Stimulated activated CD4-positive, alpha-beta T cell treated with anti-CD3 and anti-CD28 coated beads, TNF-alpha, amount 100 ng/mL, for 4 hours (primary cell): Measurements from ENCODE around the gene FCGR1A.
"Not testable (repeated sequence)": the region's sequence is repeated elsewhere in the genome, so short reads cannot be mapped to it uniquely, and the experiment has no call there.

Experiments used
- DNase-seq, 3 experiments: peaks; one replicate each; pipeline ENCODE4 v3.0.0-alpha.2; 2020; ENCODE audit warnings: low read depth in 3 of 3

FCGR1A gene

DNA sequence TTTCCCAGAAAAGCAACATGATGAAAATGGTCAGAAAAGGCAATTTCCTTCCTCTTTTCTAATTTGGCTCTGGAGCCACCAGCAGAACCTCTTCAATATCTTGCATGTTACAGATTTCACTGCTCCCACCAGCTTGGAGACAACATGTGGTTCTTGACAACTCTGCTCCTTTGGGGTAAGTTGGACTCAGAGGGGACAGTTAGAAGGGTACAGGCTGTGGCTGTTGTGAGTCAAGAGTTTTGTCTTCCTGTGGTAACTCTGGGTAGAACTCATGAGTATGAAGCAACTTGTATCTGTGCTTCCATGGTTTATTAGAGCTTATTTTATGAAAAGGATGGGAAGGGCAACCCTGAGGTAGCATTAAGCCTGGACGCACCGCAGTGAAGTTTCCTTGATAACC, at the start of gene FCGR1A:
TSS of gene FCGR1A (plus strand) at position 95 of the 400 bp plus-strand sequence. CDS start at position 145, 50 bp downstream.
- DNase-seq, result not testable (repeated sequence)

DNA sequence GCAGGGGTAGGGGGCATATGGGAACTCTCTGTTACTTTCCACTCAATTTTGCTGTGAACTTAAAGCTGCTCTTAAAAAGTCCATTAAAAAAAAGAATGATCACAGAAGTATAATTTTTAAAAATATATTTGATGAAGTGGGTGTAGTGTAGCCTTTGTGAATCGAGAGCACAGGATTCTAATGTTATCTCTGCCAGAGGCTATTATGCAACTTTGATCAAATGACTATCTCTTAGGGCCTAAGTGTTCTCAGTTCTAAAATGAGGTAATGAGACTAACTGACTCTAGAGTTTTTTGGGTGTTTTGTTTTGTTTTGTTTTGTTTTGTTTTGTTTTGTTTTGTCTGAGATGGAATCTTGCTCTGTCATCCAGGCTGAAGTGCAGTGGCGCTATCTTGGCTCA, 49.7 kb upstream of the FCGR1A start:
- DNase-seq, result not testable (repeated sequence)

DNA sequence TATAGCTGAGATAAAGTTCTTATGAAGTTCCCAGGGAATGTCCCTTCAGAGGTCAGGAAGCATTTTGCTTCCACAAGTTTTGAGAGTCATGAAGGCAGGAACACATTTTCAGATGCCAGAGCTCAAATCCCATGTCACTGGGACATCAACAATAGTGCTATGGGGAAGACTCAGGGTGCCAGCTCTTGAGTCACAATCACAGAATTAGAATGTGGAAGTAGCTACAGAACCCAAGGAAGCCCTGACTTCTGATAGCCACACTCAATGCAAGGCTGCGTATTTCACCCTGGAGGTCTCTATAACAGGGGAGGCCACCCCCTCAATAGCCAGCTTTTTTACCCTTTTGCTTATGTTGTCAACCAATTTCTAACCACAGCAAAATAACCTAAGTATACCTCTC, 47.8 kb upstream of the FCGR1A start:
- not testable (repeated sequence) for DNase-seq

DNA sequence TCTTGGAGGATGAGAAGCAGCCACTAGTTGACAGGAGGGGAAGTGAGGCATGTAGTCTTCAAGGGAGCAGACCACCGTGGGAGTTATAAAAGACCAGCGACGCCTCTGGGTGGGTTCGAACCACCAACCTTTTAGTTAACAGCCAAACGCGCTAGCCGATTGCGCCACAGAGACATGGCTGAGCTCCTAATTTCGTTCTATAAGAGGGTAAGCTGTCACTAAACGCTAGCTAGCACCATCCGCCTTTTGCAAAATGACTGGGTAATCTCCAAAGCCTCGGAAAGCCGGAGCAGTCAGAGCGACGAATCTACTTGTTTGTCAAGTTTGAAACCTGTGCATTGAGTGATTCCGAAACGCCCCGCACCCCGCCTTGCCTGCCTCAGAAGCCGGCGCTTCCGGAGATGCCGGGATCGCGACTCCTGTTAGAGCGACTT, 42.3 kb upstream of the FCGR1A start:
- DNase-seq, result peak in 1 of 3 experiments; percentile 26

DNA sequence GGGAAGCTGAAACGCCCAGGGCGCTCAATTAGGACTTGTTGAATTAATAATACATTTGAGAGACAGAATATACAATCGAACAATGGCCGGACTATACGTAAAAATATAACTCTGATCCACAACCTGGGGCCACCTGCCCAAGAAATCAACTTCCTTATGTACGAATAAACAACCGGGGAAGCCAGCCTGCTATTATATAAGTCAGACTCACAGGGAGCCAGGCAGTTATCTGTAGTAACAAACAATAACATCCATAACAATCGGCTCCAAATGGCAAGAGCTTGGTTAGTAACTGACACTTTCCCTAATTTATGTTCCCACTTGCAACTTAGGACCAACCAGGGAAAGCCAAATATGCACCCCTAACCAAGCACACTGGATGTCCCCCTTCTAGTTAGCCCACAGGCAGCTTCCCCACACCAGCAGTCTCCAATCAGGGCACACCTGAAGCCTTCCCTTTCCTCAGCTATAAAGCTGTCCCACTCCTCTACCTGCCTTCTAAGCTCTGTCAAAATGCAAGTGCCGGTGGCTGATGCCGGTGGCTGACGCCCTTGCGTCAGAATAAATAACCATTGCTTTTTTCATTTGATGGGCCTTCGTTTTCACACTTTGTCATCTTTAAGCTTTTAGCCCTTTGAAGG, 41.8 kb upstream of the FCGR1A start:
- DNase-seq, result not testable (repeated sequence)

DNA sequence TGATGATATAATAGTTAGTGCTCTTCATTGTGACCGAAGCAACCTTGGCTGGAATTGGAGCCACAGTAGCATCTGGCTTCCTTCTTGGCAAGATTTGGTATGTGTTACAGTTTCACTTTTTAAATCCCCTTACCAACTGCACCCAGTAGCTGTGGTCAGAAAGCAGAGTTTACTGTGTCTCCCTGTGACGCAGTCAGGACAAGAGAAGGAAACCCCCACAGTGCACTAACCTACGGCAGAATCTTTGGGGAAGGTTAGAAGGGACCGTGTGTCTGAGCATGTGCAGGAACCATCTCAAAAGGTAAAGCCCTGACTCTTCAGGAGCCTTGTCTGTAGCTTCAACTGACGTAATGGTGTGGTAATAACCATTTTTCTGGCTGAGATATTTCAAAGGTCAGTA, 40.6 kb upstream of the FCGR1A start:
- not testable (repeated sequence) for DNase-seq

DNA sequence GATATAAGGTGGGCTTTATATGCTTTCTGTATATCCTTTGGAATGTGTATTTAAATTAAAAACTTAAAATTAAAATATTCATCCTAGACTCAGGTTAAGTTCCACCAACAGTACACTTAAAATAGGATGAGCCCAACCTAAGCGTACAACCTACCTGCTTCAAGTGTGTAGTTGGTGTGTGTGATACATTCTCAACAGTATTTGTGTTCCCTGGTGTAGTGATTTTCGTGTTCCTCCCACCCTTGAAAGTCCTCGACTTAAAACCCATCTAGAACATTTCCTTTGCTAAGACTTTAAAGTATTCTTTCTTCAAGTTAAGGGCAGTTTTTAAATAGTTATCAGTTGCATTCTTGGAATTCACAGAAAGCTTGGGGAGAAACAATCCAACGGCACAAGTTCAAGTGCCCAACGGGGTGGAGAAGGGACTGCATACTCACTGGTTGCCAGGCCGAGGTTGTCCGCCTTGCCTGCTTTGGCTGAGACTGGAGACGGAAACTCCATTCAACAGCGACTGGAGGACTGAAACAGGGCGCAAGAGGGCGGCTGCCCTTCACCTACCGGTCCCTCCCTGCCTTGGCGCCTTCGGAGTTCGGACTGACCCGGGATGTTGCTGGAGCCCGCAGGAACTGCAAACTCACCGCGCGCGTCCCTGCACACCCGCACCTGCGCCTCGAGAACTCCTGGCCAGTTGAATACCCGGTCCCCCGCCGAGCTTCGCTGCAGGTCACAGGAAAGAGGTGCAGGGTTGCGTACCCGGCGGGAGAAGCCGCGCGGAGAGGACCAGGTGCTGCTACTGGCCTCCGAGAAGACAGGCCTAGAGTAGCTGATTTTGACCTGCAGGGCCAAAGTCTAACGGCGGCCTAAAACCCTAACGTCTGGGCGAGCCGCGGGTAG, 35.8 kb upstream of the FCGR1A start:
- not testable (repeated sequence) for DNase-seq

DNA sequence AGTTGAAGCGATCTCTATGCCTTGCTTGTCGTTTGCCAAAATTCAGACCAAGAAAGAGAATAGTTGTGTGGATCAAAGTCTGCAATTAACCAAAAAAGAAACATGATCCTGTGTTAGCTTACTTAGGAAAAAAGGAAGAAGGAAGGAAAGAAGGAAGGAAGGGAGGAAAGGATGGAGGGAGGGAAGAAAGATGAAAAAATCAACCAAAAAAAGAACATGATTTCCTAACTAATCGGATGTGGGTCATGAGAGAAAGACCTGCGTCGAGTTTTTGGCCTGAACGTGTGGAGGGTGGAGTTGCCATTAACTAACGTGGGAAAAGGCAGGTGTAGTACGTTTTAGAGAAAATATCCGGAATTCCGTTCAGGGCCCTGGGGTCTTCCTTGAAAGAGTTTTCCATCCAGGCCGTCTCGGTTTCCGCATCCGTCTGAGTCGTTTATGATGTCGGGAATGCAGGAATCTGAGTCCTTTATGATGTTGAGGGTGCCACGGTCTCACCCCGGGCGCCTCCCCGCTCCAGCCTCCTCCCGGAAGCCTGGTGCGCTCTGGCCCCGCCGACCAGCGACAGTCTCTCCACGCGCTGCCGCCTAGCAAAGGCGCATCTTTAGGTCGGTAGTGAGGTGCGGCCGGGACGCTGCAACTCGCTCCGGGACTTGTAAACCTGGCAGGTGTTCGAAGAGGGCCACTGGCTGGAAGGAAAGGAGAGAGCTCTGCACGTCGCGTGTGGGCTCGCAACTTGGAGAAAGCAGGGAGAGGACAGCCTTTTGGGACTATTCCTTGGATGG, 34.9 kb upstream of the FCGR1A start:
- not testable (repeated sequence) for DNase-seq

DNA sequence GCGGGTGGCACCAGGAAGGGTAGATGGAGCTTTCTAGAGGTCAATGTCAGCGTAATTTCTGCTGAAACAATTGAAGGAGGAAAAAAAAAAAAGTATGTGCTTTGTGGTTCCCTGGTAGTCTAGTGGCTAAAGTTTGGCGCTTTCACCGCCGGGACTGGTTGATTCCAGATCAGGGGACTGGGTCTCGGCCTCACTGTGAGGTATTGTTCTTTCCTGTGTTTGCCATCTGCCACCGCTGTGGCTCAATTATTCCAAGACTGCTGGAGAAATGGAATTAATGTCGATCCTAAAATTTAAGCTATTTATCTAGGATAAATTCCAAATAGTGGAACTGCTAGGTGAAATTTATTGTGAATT, 34.4 kb upstream of the FCGR1A start:
- DNase-seq, result not testable (repeated sequence)

DNA sequence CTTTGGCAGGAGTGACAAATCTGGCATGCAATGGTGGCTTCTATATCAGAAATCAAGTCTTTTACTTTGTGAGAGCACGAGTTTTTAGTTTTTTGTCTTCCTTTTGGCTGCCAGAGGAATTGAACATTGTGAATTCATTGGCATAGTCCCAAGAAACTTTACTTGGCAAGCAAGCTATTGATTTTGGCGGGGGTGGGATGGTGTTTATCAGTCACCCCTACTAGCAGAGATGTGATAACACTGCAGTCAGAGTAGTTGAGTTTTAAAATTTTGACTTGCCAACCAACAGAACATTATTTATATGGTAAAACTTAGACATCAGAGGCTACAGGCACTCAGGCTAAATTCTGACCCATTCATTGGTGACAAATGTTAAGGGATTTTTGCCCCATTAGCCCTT, 31.9 kb upstream of the FCGR1A start:
- DNase-seq, result not testable (repeated sequence)

DNA sequence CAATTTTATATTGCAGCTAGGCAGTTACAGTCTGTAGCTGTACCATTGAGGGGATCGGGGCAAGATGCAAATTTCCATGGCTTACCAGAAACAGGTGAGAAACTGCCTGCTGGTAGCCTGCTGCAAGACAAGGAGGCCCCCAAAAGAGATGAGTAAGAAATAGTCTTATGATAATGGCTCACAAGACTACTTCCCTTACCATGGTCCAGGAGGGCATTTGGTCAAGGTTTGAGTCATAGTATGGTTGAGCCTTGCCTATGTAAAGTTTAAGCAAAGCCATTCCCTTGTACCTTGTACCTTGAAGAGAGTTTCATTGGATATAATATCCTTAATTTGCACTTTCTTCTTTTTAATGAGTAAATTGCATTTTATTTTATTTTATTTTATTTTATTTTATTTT, 30.3 kb upstream of the FCGR1A start:
- not testable (repeated sequence) for DNase-seq

DNA sequence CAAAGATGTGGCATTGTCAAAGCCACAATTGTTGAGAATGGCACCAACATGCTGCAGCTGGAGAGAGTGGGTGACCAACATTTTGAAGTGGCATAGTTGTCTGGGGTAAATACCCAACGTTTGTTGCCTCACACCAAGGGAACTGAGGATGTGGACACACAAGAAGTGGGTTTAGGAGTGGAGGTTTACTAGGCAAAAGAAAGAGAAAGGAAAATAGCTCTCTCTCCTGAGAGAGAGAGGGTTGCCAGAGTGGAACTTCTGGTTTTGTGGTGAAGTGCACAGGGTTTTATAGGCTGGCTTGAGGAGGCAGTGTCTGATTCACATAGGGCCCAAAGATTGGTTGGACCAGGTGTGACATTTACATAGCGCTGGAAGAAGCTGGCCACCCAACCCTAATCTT, 29.0 kb upstream of the FCGR1A start:
- not testable (repeated sequence) for DNase-seq

DNA sequence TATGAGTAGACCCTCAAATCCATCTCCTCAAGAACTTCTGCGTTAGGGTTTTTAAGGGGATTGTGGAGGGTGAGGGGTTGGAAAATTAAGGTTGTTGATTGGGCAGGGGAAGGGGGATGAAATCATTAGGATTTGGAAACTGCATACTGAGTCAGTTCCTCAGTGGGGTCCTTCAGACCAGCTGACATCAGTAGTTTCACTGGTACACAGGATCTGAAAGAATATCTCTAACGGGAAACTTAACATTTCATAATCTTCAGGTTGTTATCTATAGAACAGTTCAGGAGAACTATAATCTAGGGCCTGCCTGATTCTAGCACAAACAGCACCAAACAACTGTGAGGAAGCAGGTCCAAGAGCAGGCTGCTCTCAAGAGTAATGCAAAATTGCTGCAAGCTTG, 27.2 kb upstream of the FCGR1A start:
- not testable (repeated sequence) for DNase-seq

DNA sequence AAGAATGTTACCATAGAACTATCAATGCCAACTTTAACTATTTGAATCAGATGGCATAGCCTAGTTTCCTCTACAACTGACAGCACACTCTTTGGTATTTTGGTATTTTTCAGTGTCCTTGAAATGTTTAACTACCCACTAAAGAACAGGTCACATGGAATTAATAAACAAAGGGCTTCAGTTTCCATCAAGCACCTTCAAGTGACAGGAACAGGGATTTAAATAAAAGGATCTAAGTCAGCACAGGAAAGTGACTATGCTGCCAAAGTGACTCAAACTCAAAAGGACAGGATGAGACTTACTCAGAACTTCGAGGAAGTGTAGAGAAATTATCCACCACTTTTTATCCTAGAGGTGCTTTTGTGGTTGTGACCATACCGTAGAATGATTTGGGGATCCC, 20.2 kb upstream of the FCGR1A start:
- DNase-seq, result not testable (repeated sequence)

DNA sequence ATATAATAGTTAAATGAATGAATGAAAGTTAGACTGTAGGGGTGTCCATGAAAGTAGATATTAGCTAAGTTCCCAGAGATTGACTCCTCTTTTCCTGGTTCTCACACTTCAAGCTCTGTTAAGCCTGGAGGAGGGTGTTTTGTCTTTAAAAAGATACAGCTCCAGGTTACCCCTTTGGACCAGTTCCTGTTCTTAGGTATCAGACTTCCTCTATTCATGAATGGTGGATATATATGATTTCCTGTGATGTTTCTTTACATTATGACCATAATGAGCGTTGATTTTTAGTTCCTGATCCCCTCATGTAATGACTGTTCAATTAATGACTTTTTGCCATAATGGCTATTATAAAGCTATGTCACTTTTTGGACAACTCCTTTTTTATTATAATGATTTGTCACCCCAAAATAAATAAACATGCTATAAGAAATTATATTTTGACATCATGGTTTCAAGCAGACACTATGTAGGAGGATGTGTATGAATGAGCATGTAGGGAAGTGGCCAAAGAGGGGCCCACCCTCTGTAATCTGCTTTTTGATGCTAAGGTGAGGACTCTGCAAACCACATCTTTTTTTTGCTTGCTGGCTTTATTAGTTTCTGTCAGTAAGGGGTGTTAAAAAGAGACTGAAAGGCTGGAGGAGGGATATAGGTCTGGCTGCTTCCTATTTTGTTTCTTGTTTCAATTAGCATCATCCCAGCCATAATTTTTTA, 18.2 kb upstream of the FCGR1A start:
- DNase-seq, result not testable (repeated sequence)

DNA sequence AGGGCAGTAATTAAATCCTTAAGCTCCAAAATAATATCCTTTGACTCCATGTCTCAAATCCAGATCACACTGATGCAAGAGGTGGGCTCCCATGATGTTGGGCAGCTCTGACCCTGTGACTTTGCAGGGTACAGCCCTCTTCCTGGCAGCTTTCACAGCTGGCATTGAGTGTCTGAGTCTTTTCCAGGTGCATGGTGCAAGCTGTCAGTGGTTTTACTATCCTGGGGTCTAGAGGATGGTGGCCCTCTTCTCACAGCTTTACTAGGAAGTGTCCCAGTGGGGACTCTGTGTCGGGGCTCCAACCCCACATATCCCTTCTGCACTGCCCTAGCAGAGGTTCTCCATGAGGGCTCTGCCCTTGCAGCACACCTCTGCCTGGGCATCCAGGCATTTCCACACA, 16.3 kb upstream of the FCGR1A start:
- DNase-seq, result not testable (repeated sequence)

DNA sequence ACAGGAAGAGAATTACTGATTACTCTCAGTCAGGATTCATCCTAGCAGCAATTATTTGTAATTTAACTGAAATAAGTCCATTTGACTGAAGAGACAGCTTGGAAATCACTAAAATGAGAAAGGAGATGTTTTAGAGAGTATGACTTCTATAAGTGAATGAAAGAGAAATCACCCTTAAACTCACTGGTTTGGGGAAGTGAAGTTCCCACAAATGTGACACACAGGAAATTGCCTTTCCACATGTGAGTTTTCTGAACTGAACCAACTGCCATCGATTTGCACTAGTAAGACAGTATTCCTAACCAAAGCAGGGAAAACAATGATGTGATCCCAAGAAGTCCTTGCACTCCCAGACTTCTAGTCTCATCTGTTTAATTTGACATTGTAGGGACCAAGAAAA, 13.3 kb upstream of the FCGR1A start:
- DNase-seq, result not testable (repeated sequence)

DNA sequence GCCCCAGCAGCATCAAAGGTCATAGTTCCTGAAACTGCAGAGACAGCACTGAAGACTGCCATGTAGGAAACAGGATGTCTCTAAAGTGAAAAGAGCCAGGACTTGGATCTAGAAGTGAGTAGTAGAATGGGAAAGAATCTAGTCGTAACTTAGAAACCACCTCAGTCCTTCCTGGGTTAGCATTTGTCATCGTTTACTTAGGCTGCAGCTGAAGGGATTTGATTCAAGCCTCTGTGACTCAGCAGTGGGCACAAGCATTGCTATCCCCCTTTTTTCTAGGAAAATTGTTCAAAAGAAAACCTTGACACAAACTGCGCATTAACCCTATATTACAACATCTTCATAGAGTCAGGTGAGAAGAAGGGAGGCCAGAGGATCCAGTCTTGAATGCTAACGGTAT, 11.8 kb upstream of the FCGR1A start:
- DNase-seq, result not testable (repeated sequence)

DNA sequence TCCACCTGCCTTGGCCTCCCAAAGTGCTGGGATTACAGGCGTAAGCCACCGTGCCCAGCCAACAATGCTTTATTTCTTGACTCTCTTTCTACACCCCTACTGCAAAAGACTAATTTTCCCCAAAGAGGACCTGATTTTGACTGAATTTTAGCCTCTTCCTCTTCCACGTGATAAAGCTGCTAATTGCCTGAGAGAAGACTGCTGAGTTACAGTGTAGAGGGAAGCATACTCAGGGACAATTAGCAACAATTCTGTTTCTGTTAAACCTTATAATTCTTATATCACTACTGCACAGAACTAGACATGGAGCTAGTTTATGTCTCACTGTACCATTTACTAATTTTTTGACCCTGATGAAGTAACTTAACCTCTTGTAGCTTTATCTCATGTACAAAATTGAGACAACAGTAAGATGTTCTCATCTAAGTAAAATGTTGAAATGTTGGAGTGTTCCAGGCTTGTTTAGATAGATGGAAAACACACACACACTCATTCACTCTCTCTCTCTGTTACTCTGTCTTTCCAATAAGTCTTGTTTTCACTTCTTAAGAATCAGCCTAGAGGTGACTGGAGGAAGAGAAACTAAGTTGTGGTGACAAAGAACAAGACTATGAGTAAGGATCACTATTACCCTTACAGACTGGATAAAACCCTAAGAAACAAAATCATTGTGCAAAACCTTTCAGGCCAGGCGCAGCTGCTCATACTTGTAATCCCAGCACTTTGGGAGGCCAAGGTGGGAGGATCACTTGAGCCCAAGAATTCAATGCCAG, 10.7 kb upstream of the FCGR1A start:
- DNase-seq, result not testable (repeated sequence)

DNA sequence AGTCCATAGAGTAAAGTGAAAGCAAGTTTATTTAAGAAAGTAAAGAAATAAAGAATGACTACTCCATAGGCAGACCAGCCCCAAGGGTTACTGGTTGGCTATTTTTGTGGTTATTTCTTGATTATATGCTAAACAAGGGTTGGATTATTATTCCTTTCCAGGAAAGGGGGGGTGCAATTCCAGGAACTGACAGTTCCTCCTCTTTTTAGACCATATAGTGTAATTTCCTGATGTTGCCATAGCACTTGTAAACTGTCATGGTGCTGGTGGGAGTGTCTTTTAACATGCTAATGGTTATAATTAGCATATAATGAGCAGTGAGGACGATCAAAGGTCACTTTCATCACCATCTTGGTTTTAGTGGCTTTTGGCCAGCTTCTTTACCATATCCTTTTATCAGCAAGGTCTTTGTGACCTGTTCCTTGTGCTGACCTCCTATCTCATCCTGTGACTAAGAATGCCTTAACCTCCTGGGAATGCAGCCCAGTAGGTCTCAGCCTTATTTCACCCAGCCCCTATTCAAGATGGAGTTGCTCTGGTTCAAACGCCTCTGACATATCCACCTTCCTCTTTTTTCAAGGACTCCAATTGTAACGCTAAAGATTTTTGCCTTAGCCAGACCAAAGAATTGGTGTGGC, 6.9 kb upstream of the FCGR1A start:
- DNase-seq, result not testable (repeated sequence)
